Measurements from ENCODE around the gene MPP7.

DNA sequence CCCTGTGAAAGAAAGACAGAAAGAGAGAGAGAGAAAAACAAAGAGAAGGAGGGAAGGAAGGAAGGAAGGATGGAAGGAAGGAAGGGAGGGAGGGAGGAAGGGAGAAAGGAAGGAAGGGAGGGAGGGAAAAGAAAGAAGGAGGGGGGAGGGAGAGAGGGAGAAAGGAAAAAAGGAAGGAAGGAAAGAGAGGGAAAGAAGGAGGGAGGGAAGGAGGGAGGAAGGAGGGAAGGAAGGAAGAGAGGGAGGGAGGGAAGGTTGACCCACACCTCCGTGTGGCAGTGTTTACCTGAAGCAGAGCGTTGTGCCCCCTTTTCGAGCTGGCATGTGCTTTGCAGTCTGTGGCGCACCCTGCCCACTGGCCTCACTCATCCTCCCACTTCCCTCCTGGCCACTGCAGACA lies 12.3 kb upstream of the MPP7 start:
- TF ChIP-seq, protein P1, sequence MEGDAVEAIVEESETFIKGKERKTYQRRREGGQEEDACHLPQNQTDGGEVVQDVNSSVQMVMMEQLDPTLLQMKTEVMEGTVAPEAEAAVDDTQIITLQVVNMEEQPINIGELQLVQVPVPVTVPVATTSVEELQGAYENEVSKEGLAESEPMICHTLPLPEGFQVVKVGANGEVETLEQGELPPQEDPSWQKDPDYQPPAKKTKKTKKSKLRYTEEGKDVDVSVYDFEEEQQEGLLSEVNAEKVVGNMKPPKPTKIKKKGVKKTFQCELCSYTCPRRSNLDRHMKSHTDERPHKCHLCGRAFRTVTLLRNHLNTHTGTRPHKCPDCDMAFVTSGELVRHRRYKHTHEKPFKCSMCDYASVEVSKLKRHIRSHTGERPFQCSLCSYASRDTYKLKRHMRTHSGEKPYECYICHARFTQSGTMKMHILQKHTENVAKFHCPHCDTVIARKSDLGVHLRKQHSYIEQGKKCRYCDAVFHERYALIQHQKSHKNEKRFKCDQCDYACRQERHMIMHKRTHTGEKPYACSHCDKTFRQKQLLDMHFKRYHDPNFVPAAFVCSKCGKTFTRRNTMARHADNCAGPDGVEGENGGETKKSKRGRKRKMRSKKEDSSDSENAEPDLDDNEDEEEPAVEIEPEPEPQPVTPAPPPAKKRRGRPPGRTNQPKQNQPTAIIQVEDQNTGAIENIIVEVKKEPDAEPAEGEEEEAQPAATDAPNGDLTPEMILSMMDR (conservative IDR thresholded peaks at IDR 0.05; ENCODE audit: low read depth, low read length), result no peak
- TF ChIP-seq EZH2 (IDR thresholded peaks at IDR 0.05; ENCODE audit: borderline replicate concordance, low read depth, low read length, poor library complexity, severe bottlenecking), result no peak
